Testis (tissue), 3 donors: ENCODE measurements around the gene AKNA. TPM values are rescaled to one million over a fixed set of nuclear protein-coding genes. Genes with fewer than 3 reads are reported as not detected.

ENCODE experiments used
- DNase-seq: peaks from one replicate; pipeline ENCODE4 v3.0.0-alpha.2; 2019
- H3K27ac ChIP-seq, 2 donors: fragments of 200-600 bp; sonication (generic); one replicate each; pipeline ENCODE4 v1.5.1; 2019
- H3K27me3 ChIP-seq: fragments of 200-600 bp; sonication (generic); one replicate; pipeline ENCODE4 v1.5.1; 2019
- H3K36me3 ChIP-seq: fragments of 200-600 bp; sonication (generic); one replicate; pipeline ENCODE4 v1.5.1; 2017; ENCODE audit warnings: low read depth; ENCODE audit errors: missing control alignments
- H3K4me1 ChIP-seq: fragments of 200-600 bp; sonication (generic); one replicate; pipeline ENCODE4 v1.5.1; 2019
- H3K4me3 ChIP-seq, 2 donors: fragments of 200-600 bp; sonication (generic); one replicate each; pipeline ENCODE4 v1.5.1; 2017 to 2019
- H3K9me3 ChIP-seq: fragments of 200-600 bp; sonication (generic); one replicate; pipeline ENCODE4 v1.5.1; 2017
- POLR2A ChIP-seq: fragments of 450-650 bp; IDR thresholded peaks from one replicate; pipeline ENCODE4 v1.6.1; 2017; ENCODE audit warnings: antibody characterized with exemption, mild to moderate bottlenecking, moderate library complexity
- WGBS, 2 donors: methylation state at CpG; one replicate each; pipeline ENCODE4 v1.1.5; 2018; 5-methylcytosine and 5-hydroxymethylcytosine counted together
- intact Hi-C: fragments of 100-400 bp; cut with DNase I; formaldehyde crosslinking; loops from one replicate; pipeline ENCODE4 v1.15.1; 2023; ENCODE audit warnings: low total_unique reads
- polyA plus RNA-seq: library from polyadenylated mRNA; stranded (reverse); fragments of 350-450 nt; fragmentation: Illumina TruSeq; extraction: RNeasy Lipid Tissue Mini Kit (QIAGEN cat#74804); gene quantifications from one replicate; pipeline ENCODE4 v1.2.3, GENCODE V29; 2014; ENCODE audit warnings: low read depth, low replicate concordance; ENCODE audit not compliant: insufficient read depth
- total RNA-seq, 2 donors: library from RNA; depleted of rRNA; stranded (reverse); fragments of >200 nt; gene quantifications; one replicate each; pipeline ENCODE4 v1.2.3, GENCODE V29; 2016
- TF ChIP-seq, protein P1 (sequence below), 3 experiments: fragments of 450-650 bp in 2 of 3; fragments of 200-600 bp in 1 of 3; sonication (generic) in 1 of 3; IDR thresholded peaks; one replicate each; pipeline ENCODE4 v1.5.1; 2016 to 2019; ENCODE audit warnings: antibody characterized with exemption in 3 of 3, mild to moderate bottlenecking in 2 of 3, moderate library complexity in 1 of 3

The AKNA gene
- total and polyA plus RNA-seq, 3 donors from 2014 or later, result 20.6 to 31.5 (median 21.2) TPM

DNA sequence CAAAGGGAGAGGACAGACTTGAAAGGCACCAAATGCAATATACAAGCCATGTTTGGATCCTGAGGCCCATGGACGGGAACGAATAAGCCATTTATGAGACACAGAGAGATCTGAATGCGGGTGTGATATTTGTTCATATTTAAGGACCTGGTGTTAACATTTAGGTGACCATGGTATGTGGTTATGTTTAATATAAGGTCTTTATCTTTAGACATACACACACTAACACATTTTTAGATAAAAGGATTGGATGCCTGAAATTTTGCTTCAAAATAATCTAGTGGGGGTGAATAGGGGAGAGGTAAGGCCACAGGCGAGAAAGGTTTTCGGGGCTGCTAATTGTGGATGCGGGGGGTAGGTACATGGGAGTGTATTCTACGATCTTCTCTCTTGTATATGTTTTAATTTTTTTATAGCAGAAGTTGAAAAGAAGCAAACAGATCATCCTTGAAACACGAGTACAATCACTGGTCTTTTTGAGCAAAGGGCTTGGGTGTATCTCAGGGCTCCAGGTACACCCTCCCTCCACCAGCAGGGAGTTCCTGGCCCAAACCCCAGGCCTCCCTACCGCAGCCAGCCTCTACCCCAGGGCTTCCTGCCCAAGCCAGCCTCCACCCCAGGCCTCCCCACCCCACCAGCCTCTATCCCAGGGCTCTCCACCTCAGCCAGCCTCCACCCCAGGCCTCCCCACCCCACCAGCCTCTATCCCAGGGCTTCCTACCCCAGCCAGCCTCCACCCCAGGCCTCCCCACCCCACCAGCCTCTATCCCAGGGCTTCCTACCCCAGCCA lies 12.2 kb downstream of the AKNA start:
- no peak for DNase-seq
- Histone ChIP-seq H3K27ac (no peak overlapping the region), H3K9me3 (no peaks in the 10 kb centered on the region), H3K4me1 (peaks cover 2% of the 10 kb centered on the region), H3K27me3 (no peaks in the 10 kb centered on the region), H3K36me3 (no peaks in the 10 kb centered on the region), H3K4me3 (no peak overlapping the region)
- no peak for TF ChIP-seq POLR2A
- TF ChIP-seq, protein P1, sequence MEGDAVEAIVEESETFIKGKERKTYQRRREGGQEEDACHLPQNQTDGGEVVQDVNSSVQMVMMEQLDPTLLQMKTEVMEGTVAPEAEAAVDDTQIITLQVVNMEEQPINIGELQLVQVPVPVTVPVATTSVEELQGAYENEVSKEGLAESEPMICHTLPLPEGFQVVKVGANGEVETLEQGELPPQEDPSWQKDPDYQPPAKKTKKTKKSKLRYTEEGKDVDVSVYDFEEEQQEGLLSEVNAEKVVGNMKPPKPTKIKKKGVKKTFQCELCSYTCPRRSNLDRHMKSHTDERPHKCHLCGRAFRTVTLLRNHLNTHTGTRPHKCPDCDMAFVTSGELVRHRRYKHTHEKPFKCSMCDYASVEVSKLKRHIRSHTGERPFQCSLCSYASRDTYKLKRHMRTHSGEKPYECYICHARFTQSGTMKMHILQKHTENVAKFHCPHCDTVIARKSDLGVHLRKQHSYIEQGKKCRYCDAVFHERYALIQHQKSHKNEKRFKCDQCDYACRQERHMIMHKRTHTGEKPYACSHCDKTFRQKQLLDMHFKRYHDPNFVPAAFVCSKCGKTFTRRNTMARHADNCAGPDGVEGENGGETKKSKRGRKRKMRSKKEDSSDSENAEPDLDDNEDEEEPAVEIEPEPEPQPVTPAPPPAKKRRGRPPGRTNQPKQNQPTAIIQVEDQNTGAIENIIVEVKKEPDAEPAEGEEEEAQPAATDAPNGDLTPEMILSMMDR (IDR thresholded peaks at IDR 0.05), result no peak
- 84 to 91% methylated on average over 9 of the region's 9 CpGs for WGBS, 2 donors
- intact Hi-C loops, result no loop called here

GRCh38 chr9:114374936-114375335 lies 12.8 kb downstream of the AKNA start:
- intact Hi-C loops, result no loop called here
- WGBS, 2 donors, result 85 to 91% methylated on average over 9 of the region's 9 CpGs
- Histone ChIP-seq H3K9me3 (no peaks in the 10 kb centered on the region), H3K36me3 (no peaks in the 10 kb centered on the region), H3K27me3 (no peaks in the 10 kb centered on the region), H3K27ac (no peak overlapping the region), H3K4me3 (no peak overlapping the region), H3K4me1 (peaks cover 2% of the 10 kb centered on the region)
- no peak for DNase-seq
- TF ChIP-seq, protein P1 (IDR thresholded peaks at IDR 0.05), result no peak
- no peak for TF ChIP-seq POLR2A

DNA sequence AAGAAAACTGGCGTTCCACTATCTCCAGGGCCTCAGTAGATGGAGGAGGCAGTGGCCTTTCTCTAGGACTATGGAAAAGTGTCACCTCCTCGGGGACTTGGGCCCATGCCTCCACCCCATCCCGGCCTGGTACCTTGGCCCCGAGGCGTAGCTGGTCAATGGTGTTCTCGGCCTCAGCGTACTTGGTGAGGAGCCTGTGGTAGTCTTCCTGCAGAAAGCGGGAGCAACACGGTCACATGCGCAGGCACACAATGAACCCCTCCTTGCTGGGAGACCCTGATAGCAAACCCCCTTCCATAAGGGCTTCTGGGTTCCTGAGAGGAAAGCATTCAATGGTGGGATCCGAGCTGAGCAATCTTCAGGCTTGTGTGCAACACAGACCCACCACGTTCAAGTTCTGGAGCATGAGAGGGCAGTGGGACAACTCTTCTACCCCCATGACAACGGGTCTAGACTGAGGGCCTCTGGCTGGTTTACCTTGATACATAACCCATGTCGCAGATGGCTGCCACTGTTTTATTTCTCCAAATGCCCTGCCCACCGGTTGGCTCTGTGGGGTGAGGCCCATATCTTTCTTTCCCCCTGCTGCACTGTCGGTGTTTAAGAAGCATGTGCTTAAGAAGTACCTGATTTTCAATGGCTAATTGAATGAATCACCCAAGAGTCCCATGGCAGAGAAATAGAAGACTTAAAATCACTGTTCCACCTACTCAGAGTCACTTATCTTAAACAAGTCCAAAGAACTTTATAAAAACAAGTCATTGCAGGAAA lies 13.6 kb downstream of the AKNA start:
- H3K36me3 ChIP-seq, result no peaks in the 10 kb centered on the region
- H3K27me3 ChIP-seq, result no peaks in the 10 kb centered on the region
- whole genome bisulfite sequencing, 2 donors, result 89 to 92% methylated on average over 10 to 16 of the region's 16 CpGs
- no peak overlapping the region for H3K4me3 ChIP-seq
- H3K4me1 ChIP-seq, result peaks cover 2% of the 10 kb centered on the region
- H3K9me3 ChIP-seq, result no peaks in the 10 kb centered on the region
- no peak for TF ChIP-seq POLR2A
- TF ChIP-seq, protein P1 (IDR thresholded peaks at IDR 0.05), result no peak
- intact Hi-C loops, result no loop called here
- H3K27ac ChIP-seq, result no peak overlapping the region
- no peak for DNase-seq

DNA sequence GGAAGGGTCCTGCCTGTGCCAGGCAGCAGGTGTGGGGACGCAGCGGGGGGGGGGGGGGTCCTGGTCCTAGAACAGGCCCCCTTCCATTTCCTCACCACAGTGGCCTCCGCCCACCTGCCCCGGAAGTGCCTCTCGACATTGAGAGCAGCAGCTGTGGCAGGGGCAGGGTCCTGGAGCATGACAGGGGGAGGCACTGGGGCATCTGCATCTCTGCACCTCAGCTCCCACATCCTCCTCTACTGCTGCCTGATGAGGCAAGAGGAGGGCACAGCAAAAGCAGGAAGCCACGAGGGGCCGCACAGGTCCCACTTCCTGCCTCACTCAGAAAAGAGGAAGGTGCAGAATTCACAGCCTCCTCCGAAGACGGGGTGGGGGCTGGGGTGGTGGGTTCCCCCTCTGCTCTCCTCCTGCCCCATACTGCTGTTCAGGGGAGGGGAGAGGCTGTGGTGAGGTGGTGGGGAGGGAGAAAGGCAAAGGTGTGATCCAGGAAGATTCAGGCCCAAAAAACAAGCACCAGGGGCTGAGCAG lies 14.8 kb downstream of the AKNA start:
- intact Hi-C loops, result no loop called here
- Histone ChIP-seq H3K4me1 (peaks cover 2% of the 10 kb centered on the region), H3K27me3 (no peaks in the 10 kb centered on the region), H3K4me3 (no peak overlapping the region), H3K36me3 (no peaks in the 10 kb centered on the region), H3K9me3 (no peaks in the 10 kb centered on the region), H3K27ac (no peak overlapping the region)
- WGBS, 2 donors, result 51 to 62% methylated on average over 4 to 8 of the region's 9 CpGs
- peak; percentile 42 for DNase-seq
- no peak for TF ChIP-seq POLR2A
- TF ChIP-seq, protein P1 (IDR thresholded peaks at IDR 0.05), result no peak
